SIG-M5 treated with dmso at 0.1 percent for 504 hours (cell line): ENCODE measurements around the gene PTPN11.
A peak's percentile ranks its signal among the peaks of the same experiment; 100 is the strongest.
"Not testable (repeated sequence)": the region's sequence is repeated elsewhere in the genome, so short reads cannot be mapped to it uniquely, and the experiment has no call there.

ENCODE experiments used
- DNase-seq: peaks from one replicate; lab custom pipeline; 2025; ENCODE audit not compliant: unreplicated experiment; lab: John Stamatoyannopoulos, UW

The PTPN11 gene

DNA sequence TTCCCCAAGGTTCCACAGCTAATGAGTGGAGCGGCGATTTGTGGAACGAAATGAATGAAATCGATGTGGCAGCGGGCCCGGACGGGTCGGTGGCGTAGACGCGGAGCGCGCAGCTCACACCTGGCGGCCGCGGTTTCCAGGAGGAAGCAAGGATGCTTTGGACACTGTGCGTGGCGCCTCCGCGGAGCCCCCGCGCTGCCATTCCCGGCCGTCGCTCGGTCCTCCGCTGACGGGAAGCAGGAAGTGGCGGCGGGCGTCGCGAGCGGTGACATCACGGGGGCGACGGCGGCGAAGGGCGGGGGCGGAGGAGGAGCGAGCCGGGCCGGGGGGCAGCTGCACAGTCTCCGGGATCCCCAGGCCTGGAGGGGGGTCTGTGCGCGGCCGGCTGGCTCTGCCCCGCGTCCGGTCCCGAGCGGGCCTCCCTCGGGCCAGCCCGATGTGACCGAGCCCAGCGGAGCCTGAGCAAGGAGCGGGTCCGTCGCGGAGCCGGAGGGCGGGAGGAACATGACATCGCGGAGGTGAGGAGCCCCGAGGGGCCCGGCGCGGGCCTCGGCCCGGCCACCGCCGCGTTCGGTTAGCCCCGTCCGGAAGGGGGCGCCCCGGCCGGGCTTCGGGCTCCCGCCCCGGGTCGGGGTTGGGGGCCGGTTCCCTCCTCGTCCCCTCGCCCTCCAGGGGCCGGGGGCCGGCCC lies at the start of gene PTPN11:
TSS of gene PTPN11 (plus strand) at position 340 of the 689 bp plus-strand sequence. CDS start at position 505, 165 bp downstream.
- DNase-seq: peak; percentile 82

- no peak for DNase-seq
These were observed 48.5 kb upstream of the PTPN11 start for GRCh38 chr12:112370199-112370598.

DNA sequence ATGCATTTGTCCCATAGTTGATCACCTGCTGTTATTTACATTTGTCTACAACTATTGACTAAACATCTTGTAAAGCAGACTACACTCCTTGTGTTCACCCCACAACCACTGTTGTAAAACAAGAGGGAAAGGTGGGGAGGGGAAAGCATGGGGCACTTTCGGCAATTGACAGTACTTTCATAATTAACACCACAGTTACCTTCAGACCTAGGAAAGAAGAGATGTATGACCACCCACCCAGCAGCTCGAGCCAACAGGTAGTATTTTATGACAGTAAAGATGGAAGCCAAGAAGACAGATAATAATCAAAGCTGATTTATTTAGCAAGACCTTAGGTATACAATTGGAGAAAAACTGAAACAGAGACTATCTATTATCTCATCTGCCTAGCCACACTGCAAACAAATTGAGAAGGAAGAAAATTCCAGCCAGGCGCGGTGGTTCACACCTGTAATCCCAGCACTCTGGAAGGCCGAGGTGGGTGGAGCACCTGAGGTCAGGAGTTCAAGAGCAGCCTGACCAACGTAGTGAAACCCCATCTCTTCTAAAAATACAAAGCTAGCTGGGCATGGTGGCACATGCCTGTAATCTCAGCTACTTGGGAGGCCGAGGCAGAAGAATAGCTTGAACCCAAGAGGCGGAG lies 47.8 kb upstream of the PTPN11 start:
- DNase-seq: no peak

GRCh38 chr12:112374166-112374740 lies 44.5 kb upstream of the PTPN11 start:
- no peak for DNase-seq

- DNase-seq: no peak
These were observed 43.6 kb upstream of the PTPN11 start for GRCh38 chr12:112375105-112375504.

DNA sequence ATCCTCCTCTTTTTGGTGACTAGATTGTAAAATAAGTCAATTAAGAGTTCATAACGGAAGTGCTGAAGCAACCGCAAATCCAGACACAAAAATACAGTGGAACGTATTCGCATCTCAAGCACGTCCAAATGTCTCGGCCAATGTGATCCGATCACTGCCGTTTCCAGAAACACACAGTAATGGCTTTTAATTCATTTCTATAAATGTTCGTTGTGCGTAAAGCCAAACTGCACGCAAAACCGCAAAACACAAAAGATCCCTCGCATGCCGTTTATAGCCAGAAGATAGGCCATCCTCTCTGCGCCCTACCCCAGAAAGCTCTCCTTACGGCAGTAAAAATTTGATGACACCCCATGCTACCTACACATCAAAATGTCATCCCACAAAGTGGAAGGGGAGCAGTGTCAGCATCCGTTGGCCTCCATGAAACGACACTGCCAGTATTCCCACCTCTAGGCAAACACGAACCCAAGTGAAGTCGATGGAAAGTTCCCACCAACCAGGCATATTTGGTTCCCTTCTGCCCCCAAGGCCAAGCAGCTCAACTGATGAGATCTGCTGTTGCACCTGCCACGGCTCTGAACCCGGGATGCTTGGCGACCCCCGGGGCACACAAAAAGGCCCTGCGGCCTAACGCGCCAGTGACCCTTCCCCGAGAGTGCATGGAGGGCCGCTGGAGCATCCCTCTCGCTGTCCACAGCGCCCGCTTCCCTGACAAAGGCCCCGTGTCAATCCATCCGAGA lies 37.9 kb upstream of the PTPN11 start:
- no peak for DNase-seq

DNA sequence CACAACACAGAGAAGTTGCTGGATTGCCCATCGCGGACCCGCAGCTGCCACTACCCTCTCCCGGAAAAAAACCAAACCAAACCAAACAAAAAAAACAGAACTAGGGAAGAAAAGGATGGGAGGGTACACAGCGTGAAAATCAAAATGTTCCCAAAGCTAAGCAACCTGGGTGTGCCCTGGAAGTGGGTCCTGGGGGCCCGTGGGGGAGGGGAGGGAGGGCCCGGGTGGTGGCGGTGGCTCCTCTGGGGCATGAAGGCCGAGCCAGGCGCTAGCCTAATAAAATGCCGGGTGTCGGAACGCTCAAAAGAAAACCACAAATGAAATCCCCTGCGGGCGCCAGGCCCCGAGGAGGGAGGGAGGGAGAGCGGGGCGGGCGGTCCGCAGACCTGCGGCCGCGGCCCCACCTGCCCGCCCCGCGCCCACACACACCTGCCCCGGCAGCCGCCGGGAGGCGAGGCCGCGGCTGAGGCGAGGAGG lies 37.3 kb upstream of the PTPN11 start:
- no peak for DNase-seq

- DNase-seq: peak; percentile 88
These were observed 36.6 kb upstream of the PTPN11 start, which contains the start of gene HECTD4 for GRCh38 chr12:112381883-112382796. Gene HECTD4 (minus strand): TSS chr12:112382431. CDS start chr12:112382128, 303 bp downstream.

- DNase-seq: no peak
These were observed 35.9 kb upstream of the PTPN11 start for GRCh38 chr12:112382866-112383265.

DNA sequence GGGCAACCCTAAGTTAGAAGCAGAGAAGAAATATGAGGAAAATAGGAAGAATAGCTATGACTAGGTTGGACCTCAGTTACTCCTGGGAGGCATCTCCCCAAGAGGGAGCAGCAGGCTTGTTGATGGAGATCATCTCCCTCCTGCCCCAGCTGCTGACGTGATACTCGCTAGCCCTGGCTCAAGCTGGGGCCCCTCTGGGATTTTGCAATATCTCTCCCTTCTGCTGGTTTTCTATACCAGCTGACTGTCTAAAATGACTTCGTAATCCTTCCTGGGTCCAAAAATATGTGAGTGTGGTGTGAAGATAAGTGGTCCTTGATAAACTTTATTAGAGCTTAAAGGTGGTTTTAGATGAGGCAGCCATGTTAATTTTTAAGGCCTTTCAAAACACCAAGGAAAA lies 32.0 kb upstream of the PTPN11 start:
- peak; percentile 90 for DNase-seq

DNA sequence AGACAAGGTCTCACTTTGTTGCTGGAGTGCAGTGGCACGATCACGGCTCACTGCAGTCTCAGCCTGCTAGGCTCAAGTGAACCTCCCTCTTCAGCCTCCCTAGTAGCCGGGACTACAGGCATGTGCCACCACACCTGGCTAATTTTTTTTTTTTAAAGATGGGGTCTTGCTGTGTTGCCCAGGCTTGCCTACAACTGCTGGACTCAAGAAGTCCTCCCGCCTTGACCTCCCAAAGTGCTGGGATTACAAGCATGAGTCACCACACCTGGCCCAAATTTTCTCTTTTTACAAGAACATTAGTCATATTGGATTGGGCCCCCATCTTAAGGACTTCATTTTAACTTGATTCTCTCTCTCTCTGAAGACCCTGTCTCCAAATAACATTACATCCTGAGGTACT lies 29.5 kb upstream of the PTPN11 start:
- no peak for DNase-seq

DNA sequence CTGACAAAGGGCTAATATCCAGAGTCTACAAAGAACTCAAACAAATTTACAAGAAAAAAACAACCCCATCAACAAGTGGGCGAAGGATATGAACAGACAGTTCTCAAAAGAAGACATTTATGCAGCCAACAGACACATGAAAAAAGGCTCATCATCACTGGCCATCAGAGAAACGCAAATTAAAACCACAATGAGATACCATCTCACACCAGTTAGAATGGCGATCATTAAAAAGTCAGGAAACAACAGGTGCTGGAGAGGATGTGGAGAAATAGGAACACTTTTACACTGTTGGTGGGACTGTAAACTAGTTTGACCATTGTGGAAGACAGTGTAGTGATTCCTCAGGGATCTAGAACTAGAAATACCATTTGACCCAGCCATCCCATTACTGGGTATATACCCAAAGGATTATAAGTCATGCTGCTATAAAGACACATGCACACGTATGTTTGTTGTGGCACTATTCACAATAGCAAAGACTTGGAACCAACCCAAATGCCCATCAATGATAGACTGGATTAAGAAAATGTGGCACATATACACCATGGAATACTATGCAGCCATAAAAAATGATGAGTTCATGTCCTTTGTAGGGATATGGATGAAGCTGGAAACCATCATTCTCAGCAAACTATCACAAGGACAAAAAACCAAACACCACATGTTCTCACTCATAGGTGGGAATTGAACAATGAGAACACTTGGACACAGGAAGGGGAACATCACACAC lies 28.7 kb upstream of the PTPN11 start:
- DNase-seq: not testable (repeated sequence)

- no peak for DNase-seq
These were observed 25.4 kb upstream of the PTPN11 start for GRCh38 chr12:112393328-112393727.

GRCh38 chr12:112401054-112401453 lies 17.7 kb upstream of the PTPN11 start:
- DNase-seq: no peak

- no peak for DNase-seq
These were observed 16.7 kb upstream of the PTPN11 start for GRCh38 chr12:112401903-112402498.

GRCh38 chr12:112406519-112407488 lies 11.9 kb upstream of the PTPN11 start:
- no peak for DNase-seq

GRCh38 chr12:112407683-112408082 lies 11.1 kb upstream of the PTPN11 start:
- DNase-seq: not testable (repeated sequence)

DNA sequence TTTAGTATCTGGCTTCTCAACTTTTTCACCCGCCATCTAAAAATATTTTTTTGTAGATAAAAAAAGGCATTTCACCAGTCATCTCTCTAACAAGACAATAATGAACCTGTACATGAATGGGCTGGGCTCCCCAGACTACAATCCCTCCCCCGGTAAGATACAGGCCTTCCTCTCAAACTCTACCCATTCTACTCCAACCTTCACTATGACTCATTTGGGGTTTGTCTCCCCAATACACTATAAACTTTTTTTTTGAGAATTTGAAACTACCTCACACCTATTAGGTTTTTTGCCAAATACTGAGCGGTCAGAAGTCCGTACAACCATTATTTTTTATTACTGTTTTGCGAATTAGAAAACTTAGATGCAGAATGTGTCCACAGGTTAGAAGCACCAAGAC lies 10.1 kb upstream of the PTPN11 start:
- peak; percentile 26 for DNase-seq
